ENCODE data around the gene KCNAB1. TPM values are rescaled to one million over a fixed set of nuclear protein-coding genes. Genes with fewer than 3 reads are reported as not detected.

The KCNAB1 gene
- total RNA-seq, 3 donors from 2014 or later = 3.9 to 8.3 (median 5.4) TPM

- Histone ChIP-seq H3K9me3 (no peaks in the 10 kb centered on the region), H3K27ac (no peak overlapping the region), H3K4me3 (no peak overlapping the region), H3K4me1 (no peaks in the 10 kb centered on the region), H3K27me3 (peaks cover 0 to under 1% of the 10 kb centered on the region in 2 donors), H3K36me3 (no peaks in the 10 kb centered on the region)
- no peak for TF ChIP-seq POLR2A (IDR thresholded peaks at IDR 0.05)
- no peak for TF ChIP-seq POLR2AphosphoS5 (IDR thresholded peaks at IDR 0.05)
- no peak for TF ChIP-seq CTCF (IDR thresholded peaks at IDR 0.05)
- intact Hi-C loops (cut with DNase I; ENCODE audit: low total_unique reads) = no loop called here
- DNase-seq (ENCODE audit: low spot score in 2 of 2) = no peak
Measured at GRCh38 chr3:156298014-156298413, 177.6 kb downstream of the KCNAB1 start.

GRCh38 chr3:156298938-156299337 is 178.6 kb downstream of the KCNAB1 start:
- no peak for DNase-seq (ENCODE audit: low spot score in 2 of 2)

DNA sequence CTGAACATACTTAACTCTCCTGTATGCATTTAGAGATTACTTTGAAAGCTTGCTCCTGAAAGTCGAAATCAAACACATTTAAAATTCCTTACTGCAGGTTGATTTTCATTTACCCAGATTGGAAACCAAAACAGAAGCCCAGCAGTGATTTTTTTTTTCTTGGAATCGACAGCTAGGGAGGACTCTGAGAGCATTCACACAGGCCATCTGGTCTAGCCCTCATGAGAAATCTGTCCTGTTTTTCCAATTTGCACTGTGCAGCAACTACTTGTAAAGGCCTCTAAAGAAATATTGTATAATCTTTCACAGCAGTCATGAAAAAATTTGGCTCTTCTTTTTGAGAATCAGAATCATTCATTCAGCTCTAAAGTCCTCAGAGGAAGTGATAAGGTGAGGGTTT is 179.2 kb downstream of the KCNAB1 start:
- no peak for DNase-seq (ENCODE audit: low spot score in 2 of 2)
- Histone ChIP-seq H3K27ac (no peak overlapping the region), H3K27me3 (no peaks in the 10 kb centered on the region), H3K9me3 (no peaks in the 10 kb centered on the region), H3K4me3 (no peak overlapping the region), H3K36me3 (no peaks in the 10 kb centered on the region), H3K4me1 (no peaks in the 10 kb centered on the region)
- no peak for TF ChIP-seq POLR2AphosphoS5 (IDR thresholded peaks at IDR 0.05)
- no peak for TF ChIP-seq CTCF (IDR thresholded peaks at IDR 0.05)
- TF ChIP-seq POLR2A (IDR thresholded peaks at IDR 0.05) = no peak
- intact Hi-C loops (cut with DNase I; ENCODE audit: low total_unique reads) = no loop called here

More at GRCh38 chr3:156298938-156299337, 178.6 kb downstream of the KCNAB1 start:
- intact Hi-C loops (cut with DNase I; ENCODE audit: low total_unique reads) = no loop called here
- Histone ChIP-seq H3K27me3 (no peaks in the 10 kb centered on the region), H3K9me3 (no peaks in the 10 kb centered on the region), H3K4me3 (no peak overlapping the region), H3K4me1 (no peaks in the 10 kb centered on the region), H3K27ac (no peak overlapping the region), H3K36me3 (no peaks in the 10 kb centered on the region)
- TF ChIP-seq POLR2AphosphoS5 (IDR thresholded peaks at IDR 0.05) = no peak
- no peak for TF ChIP-seq CTCF (IDR thresholded peaks at IDR 0.05)
- no peak for TF ChIP-seq POLR2A (IDR thresholded peaks at IDR 0.05)

- intact Hi-C loops (cut with DNase I; ENCODE audit: low total_unique reads) = no loop called here
- H3K4me1 ChIP-seq = no peaks in the 10 kb centered on the region
- H3K27me3 ChIP-seq = no peaks in the 10 kb centered on the region
- no peaks in the 10 kb centered on the region for H3K36me3 ChIP-seq
- no peaks in the 10 kb centered on the region for H3K9me3 ChIP-seq
- H3K27ac ChIP-seq = no peak overlapping the region
- DNase-seq (ENCODE audit: low spot score in 2 of 2) = no peak
- no peak overlapping the region for H3K4me3 ChIP-seq
- no peak for TF ChIP-seq CTCF (IDR thresholded peaks at IDR 0.05)
- TF ChIP-seq POLR2A (IDR thresholded peaks at IDR 0.05) = no peak
- no peak for TF ChIP-seq POLR2AphosphoS5 (IDR thresholded peaks at IDR 0.05)
Measured at GRCh38 chr3:156300371-156300770, 180.0 kb downstream of the KCNAB1 start.

DNA sequence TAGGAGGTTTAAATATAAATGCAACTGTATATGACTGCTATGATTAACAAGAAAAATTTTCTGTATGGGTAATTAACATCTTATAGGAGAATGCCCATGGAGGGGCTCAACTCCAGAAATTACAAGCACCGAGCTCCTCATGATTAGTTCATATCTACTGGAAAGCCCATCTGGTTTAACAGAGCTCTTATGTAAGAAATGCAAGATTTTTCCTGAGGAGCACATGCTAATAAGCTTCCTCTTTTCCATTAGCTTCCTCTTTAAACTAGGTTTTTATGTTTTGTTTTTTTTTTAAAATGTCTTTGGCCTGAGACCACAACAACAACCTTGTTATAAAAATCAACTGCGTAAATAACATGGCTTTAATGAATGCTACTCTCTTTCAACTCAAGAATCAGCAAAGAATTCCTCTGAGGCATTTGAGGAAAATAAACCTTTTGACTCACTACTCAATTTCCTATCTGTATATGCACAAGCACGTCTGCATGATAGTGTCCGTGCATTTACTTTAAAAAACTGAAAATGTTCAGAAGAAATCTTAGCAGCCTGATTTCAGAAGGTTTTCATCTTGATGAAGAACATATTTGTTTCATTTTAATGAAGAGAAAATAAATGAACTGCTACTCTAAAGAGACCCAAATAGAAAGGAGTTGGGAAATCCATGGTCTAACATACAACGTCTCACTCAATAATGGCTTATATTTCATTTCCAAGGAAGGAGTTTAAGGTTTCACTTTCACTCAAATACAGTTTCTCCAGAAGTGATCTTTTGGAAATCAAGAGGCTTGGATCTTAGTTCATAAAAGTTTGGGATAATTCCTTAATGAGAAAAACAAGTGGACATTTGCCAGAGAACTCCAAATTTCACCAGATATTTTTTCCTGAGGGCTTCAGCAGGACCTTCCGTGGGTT is 180.8 kb downstream of the KCNAB1 start:
- H3K27ac ChIP-seq = no peak overlapping the region
- no peaks in the 10 kb centered on the region for H3K4me1 ChIP-seq
- H3K9me3 ChIP-seq = no peaks in the 10 kb centered on the region
- no peaks in the 10 kb centered on the region for H3K27me3 ChIP-seq
- H3K4me3 ChIP-seq = peak overlapping the region in 1 of 3 donors; percentile 6
- TF ChIP-seq POLR2A (IDR thresholded peaks at IDR 0.05) = no peak
- TF ChIP-seq CTCF (IDR thresholded peaks at IDR 0.05) = no peak
- TF ChIP-seq POLR2AphosphoS5 (IDR thresholded peaks at IDR 0.05) = no peak
- DNase-seq (ENCODE audit: low spot score in 2 of 2) = no peak
- no peaks in the 10 kb centered on the region for H3K36me3 ChIP-seq
- intact Hi-C loops (cut with DNase I; ENCODE audit: low total_unique reads) = no loop called here

All from breast epithelium (tissue), 4 donors.